Glomerular visceral epithelial cell (primary cell): ENCODE data around the gene POFUT2.
A peak's percentile ranks its signal among the peaks of the same experiment; 100 is the strongest.

Experiments used
- DNase-seq: peaks from one replicate; pipeline ENCODE4 v3.0.0-alpha.2; 2016; ENCODE audit errors: extremely low spot score

The POFUT2 gene

DNA sequence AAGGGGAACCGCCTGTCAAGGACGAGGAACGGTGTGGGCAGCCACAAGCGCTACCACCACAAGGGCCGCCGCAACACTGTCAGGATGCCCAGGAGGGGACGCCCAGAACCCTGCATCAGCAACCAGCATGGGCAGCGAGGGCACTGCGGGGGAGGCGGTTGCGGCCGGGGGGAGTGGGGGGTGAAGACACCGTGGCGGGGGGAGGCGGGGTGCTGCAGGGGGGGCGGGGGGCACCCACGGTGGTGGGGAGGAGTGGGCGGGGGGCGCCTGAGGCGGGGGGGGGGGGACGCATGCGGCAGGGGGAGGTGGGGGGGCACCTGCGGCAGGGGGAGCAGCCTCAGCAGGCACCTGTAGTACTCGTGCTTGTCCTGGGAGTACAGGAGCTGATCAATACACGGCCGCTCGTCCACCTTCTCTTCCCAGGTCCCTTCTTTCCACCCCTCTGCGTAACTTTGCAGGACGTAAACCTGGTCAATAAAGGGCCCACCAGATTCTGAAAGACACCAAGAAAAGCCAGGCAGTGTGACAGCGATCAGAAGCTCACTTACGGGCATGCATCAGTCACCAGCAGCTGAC, 4.6 kb downstream of the POFUT2 start:
- no peak for DNase-seq

DNA sequence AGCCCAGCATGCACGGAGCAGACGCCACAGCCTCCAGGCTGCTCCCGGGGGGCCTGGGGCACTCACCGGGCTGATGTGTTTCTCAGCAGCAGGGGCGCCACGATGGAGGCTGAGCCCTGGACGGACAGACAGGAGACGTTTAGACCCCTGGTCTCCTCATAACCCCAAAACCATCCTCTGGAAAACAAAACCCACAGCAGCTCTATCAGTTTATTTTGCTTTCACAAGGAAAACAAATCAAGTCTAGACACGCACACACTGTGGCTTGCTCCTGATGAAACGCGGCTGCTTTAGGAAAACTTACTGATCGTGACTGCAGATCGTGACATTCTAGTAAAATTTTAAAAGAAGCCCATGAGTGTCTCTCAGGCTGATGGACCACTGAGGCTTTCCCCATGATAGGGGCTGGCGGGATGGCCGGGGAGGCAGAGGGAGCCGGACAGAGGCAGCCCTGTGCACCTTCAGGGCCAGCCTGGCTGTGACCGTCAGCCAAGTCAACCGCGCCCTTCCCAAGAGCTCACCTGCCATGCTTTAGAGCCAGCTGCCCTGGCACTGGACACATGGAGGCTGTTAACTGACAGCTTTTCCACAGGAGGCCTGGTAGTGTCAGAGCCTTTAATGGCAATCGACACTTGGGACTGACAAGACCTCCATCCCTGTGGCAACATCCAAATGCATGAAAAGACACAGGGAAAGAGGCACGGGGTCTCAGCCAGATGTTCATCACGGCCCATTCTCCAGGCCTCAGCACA, 5.2 kb downstream of the POFUT2 start:
- DNase-seq: no peak

DNA sequence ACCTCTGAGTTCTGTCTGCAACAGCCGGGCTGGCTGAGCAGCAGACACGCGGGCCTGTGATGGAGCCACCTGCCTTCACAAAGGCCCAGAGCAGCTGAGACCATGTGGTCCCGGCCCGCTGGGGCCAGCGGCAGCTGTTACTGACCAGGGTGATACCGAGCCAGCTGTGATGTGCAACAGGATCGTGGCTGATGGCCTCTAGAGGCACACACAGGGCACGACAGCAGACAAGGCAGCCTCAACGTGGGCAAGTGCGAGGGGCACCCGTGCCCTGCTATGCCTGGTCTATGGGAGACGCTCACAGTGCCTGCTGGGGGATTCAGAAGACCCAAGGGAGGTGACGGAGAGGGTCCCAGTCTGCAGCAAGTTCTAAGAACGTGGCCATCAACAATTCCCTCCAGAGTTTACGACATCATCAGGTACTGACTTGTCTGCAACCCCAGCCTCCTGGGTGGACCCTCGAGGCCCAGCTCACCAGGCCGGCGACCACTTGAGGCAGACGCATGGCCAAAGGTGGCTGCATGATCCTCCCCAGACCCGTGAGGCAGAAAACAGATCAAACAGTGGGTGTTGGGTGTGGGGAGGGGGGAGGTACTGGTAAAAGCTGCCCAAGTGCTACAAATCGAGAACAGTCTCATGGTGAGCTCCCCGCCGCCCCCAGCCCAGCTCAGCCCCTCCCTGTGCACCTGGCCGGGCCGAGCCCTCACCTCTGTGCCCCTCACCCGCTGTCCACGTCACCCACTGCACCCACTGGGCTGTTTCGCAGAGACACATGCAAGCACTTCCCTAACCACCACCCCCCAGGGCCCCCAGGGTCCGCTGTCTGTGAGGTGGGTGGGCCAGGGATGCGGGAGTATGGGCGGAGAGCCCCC, 6.0 kb downstream of the POFUT2 start:
- no peak for DNase-seq

- no peak for DNase-seq
Measured at GRCh38 chr21:45280969-45281368, 6.7 kb downstream of the POFUT2 start.

DNA sequence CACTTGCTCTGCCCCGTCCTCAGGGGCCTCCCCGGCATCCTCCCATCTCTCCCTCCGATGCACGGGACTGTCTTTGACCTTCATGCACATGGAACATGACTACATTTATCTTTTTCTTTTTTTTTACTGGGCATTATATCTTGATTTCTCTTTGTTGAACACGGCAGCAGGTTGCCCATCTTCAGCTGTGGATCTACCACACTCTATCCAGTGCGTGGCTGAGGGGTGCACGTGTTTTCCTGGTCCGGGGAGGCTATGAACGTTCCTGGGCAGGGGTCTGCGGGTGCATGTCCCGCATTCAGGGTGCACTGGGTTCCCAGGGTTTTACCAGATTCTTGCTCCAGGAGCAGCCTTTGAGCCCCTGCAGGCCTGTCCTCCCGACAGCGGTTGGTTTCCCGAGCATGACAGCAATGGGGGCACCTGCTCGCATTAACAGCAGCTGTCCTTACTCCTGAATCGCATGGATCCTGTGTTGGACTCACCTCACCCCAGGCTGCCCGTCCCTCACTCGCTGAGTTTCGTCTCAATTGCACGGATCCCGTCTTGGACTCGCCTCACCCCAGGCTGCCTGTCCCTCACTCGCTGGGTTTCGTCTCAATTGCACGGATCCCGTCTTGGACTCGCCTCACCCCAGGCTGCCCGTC, 7.4 kb downstream of the POFUT2 start:
- DNase-seq: no peak

DNA sequence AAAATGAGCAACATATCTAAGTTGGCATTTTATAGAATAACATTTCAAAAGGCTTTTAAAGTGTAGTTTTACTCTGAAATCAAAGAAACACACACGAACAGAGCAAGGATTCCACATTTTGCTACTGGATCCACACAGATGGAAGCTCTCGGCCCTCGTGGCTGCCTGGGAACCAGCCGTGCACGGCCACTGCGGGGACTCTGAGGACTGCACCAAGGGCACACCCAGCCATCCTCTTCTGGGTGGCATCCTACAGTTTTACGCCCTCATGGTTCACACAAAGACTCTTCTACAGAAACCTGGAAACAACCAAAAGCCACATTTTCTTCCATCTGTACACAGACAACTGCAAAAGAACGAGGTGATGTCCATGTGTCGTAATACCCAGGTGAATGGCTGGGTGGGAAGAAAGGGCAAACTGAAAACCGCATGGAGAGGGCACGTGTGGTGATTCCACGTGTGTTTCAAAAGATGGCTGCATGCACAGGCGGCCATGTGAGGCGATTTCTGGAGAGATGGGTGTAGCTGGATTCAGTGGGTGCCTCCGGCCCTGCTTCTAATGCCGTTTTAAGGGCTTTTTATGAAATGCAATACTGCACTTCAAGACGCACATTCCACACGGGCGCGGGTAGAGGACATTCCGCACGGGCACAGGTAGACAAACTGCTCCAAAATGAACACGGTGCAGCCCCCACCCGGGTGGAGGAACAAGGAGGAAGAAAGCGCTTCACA, 8.1 kb downstream of the POFUT2 start:
- DNase-seq: no peak

DNA sequence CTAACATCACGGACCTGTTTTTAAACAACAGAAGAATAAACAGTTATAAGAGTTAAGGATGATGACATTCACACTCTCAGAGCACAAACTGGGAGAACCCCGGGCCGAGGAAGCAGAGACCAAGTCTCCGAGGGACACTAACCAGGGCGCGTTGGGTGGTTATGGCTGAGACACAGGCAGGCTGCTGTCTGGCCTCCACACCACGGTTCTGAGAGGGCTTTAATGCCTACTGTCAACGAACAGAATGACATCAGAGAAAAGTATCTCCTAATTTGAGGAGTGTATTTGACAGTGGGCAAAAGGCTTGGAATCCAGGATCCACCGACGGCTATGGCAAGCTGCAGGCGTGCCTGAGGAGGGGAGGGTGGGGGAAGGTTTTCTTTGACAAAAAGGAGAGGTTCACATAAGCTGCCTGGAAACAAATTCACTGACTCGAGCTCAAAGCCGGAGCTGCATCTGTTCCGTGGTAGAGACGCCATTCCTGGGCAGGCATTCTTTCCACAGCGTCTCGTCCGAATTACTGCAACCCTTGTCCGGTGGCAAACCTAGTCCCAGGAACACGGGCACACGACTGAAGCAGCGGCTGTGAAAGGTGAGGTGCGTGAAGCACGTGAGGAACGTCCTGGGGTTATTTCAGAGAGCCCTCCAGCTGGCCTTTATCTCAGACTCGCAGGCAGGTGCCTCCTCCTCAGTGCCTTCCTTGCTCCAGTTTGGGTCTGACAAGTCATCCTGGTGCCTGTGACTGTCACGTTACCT, 9.4 kb downstream of the POFUT2 start:
- no peak for DNase-seq

- no peak for DNase-seq
Measured at GRCh38 chr21:45277101-45278045, 10.3 kb downstream of the POFUT2 start.

DNA sequence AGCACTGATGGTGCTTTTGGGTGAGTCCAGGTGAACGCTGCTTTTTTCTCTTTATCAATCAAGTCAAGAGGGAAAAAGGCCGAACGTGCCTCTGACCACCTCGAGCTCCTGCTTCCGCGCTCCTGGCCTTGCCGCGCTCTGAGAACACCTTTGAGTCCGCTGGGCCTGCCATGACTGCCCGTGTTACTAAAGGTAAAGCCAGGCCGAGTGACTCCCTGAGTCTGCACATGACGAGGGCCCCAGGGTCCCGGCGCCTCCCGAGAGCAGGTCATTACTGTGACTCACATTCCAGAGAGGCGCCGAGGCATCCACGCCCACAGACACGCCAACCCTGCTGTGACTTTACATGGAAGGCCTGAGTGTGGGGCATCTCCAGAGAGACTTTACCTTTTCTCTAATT, 11.1 kb downstream of the POFUT2 start:
- no peak for DNase-seq

DNA sequence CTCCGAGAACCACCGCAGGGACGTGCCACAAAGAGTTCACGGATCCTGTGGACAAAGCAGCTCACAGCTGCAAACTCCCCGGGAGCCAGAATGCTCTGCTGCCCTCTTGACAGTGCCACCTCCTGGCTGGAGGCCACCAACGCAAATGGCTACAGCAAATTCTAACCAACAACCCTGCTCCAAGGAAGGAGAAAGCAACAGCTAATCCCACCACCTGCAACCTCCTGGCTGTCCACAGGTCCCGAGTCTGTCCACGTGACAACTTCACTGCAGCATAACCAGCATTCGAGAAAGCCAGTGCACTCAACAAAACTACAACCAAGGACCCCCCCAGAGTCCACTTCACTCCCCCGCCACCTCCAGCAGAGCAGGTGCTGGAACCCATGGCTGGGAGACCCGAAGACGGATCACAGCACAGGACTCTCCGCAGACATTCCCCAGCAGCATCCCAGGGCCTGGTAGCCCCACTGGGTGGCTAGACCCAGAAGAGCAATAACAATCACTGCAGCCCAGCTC, 17.3 kb downstream of the POFUT2 start:
- no peak for DNase-seq

DNA sequence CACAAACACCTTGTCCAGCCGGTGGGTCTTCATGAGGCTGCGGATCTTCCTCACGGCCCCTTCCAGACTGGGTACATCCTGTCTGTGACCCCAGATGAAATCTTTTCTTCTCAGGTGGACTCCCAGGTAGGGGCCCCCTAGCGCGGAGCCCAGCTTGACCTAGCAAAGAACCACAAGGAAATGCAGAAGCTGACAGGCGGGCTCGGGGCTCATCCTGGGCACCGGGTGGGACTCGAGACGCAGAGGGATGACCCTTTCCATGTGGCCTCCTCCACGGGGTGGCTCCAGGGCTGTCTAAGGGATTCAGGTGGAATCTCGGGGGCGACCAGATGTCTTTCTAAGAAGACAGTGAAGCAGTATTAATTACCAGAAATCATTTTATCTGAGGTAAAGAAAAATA, 17.8 kb downstream of the POFUT2 start:
- DNase-seq: no peak

- DNase-seq: no peak
Measured at GRCh38 chr21:45267390-45267760, 20.3 kb downstream of the POFUT2 start.

- DNase-seq: peak; percentile 26
Measured at GRCh38 chr21:45266518-45267389, 20.9 kb downstream of the POFUT2 start.

GRCh38 chr21:45265721-45266517, 21.8 kb downstream of the POFUT2 start:
- DNase-seq: no peak

DNA sequence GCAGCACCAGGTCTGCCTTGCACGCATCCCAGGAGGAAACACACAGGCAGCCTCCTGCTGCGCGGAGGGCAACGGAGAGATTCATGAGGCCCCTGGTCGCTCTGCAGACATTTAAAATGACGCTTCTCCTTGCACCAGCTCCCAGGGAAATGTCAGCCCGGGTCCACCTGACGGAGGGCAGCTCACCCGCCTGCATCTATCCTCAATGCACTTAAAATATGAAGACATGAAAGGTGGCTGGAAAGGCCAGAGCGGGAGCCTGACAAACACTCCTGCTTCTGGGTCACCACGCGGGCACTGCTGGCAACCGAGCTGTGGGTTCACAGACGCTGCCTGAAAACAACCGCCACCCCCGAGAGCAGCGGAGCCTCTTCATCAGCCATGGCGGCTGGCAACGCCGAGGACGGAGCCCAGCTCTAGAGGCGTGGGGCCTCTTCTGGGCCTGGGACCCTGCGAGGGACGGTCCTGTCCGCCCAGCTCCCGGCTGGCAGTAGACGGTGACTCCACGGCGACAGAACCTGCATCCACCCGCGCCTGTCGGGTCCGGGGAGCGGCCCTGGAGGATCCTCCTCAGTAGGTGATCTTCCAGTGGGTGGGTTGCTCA, 22.7 kb downstream of the POFUT2 start:
- no peak for DNase-seq

DNA sequence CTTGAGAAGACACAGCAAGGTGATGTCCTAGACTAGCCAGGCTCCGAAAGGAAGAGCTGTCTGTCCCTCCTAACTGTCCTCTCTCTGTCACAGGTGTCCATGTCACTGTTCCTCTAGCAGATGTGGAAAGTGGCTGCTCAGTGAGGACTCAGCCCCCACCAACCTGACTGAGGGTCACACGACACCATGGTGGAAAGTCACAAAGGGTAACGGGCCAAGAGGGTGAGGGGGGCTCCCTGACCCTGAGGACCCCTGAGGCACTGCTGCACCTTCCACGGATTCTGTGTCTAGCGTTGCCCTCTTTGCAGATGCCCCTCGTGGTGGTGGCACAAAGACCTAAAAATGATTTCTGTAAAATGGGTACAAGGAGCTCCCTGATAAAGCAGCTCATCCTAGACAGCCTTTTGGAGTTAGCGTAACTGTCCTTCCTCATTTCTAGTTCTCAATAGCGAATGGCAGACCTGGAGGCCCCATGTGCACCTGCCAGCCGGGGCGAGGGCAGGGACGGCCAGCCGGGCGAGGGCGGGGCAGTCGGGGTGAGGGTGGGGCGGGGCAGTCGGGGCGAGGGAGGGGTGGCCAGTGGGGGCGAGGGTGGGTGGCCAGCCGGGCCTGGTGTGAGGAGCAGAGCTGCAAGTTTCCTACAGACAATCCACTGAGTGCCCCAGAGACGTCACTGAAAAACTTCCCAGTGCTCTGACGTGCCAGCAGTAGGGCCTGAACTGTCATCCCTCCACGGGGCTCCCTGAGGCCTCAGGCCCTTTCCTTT, 23.4 kb downstream of the POFUT2 start:
- DNase-seq: no peak

GRCh38 chr21:45263534-45263933, 24.2 kb downstream of the POFUT2 start:
- DNase-seq: no peak
